ENCODE results near the gene DKK1.
"Not testable (repeated sequence)": the region's sequence is repeated elsewhere in the genome, so short reads cannot be mapped to it uniquely, and the experiment has no call there.

Gene DKK1

DNA sequence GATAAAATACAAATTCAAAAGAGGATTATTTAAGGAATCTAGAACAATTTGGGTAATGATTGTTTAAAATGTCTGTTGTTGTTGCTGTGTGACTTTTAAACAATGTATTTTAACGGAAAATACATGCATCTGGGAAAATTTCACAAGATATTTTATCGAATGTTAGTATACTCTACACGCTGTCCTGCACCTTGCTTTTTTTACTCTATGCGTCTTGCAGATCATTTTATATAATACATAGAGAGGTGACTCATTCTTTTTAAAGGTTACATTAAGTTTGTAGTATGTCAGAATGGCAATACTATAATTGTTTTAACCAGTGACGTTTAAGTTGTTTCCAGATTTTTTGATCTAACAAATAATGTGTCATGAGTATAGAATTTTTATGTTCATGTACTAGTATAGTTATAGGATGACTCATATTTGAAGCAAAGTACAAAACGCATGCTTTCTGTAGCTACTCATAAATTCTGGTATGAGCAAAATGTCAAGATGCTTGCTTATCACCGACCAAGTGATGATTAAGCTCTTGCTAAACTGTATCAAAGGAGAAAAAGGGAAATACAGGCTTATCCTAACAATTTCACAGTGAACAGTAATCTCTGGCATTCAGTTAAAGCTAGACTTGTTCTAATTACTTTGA lies 4.9 kb downstream of the DKK1 start:
- peak; percentile 82 to 96 for DNase-seq

DNA sequence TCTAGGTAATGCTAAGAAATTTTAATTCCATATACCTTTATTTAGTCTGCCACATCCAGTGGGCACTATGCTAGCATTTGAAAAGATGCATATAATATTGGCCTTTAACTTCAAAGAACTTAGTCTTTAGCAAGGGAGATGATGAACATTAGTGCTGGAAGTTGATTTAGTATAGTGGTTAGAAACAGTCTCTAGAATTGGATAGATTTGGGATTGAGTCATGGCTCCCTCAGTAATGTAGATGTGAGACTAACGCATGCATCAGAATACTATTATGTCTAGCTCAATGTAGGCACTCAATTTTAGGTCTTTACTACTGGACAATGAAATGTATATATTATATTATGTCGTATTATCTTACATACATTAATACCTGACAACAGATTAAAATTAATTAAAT lies 5.8 kb downstream of the DKK1 start:
- no peak for DNase-seq

DNA sequence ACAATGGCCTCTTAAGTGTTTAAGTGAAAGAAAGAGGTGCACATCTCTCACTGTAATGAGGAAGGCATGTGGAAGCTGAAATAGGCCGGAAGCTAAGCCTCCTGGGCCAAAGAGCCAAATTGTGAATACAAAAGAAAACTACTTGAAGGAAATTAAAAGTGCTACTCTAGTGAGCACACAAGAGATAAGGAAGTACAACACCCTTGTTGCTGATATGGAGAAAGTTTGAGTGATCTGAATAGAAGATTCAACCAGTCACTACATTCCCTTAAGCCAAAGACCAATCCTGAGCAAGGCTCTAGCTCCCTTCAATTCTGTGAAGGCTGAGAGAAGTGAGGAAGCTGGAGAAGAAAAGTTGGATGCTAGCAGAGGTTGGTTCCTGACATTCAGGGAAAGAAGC lies 8.2 kb downstream of the DKK1 start:
- DNase-seq: no peak

DNA sequence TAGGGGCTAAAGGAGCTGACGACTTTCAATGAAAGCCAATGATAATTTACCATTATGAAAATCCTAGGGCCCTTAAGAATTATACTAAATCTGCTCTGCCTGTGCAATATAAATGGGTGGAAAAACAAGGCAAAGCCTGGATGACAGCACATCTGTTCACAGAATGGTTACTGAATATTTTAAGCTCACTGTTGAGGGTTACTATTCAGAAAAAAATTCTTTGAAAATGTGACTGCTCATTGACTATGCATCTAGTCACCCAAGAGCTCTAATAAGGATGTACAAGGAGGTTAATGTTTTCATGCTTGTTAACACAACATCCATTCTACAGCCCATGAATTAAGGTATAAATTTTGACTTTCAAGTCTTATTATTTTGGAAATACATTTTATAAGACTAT lies 8.9 kb downstream of the DKK1 start:
- DNase-seq: no peak

DNA sequence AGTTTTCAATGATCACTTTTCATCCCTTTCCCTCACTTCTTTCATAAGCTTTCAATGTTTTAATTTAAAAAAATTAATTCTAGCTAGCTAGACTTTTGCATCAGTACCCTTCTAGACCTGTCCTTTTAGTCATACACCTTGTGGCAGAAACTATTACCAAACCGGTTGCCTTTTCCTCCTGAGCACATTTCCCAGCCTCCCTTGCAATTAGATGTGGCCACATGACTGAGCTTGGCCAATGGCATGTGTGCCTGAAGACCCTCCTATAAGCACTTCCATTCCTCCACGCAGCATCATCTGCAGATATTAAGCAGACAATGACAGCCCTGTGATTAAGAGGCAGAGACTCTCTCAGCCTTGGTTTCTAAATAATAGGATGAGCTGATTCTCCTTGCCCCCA lies 12.3 kb downstream of the DKK1 start:
- no peak for DNase-seq

DNA sequence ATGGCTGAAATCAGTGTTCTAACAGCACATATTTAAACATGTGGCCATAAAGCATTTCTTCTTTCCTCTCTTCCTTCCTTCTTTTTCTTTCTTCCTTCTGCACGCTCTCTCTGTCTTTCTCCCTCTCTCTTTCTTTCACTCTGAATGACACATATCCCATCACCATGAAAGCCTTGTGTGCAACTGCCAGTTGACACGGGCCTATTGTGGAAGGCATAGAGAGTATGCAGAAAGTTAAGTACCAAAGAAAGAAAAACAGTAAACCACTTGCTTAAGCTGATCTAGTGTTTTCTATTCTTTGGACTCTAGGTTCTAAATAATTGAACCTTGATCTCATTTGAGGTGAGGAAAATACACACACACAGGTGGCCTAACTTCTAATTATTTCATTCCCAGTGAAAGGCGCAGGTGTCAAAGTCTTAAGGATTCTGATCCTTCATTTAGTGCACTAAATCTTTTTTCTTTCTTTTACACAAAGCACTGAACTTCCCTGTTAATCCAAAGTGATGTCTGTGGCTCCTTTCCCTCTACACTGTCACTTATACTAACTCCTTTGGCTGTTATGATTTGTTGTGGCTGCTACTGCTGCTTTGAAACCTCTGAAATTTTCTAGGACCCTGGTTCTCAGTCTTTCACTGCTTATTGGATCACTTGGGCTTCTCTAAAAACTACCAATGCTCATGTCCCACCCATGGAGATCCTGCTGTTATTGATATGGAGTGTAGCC lies 17.7 kb downstream of the DKK1 start:
- DNase-seq: no peak

DNA sequence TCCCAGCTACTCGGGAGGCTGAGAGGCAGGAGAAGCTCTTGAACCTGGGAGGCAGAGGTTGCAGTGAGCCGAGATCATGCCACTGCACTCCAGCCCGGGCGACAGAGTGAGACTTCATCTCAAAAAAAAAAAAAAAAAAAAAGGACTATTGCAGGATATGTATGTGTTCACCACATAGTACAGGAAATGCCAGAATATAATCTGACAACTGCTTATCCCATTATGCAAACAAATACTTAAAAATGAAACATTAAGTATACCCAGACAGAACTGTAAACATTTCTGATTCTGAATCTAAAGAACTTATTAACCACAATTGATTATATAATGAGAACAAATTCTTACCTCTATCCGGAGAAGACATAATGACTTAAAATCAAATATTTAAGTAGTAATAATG lies 18.7 kb downstream of the DKK1 start:
- no peak for DNase-seq

DNA sequence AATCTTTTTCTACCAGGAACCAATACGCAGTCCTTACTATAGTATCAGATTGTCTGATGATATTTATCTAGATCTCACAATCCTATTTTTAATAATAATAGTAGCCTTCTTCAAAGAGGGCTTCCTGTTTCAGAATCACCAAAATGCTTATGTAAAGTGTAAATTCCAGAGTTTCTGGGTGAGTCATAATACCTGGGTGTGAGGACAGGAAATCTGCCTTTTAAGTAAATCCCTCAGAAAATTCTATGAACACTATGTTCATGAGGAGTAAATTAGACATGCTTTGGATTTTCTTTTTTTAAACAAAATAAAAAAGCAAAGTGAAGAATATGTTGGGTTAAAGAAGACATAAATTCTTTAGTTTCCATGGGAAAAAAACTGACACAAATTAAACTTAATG lies 20.5 kb downstream of the DKK1 start:
- no peak for DNase-seq

DNA sequence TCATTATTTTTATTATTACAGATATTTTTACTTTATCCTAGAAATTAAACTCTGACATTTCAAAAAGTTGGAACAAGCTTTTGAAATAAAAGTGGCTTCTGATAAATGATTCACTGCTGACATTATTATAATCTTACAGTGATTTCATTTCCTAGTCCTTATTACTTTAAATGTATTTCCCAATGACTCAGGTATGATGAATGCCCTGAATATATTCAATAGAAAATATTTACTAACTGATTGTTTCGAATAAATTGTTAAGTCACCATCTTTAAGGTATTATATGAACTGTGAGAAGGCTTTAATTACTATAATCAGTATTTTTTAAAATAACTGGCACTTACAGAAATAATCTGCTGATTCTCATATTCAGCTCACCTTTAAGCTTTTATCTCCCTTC lies 21.6 kb downstream of the DKK1 start:
- DNase-seq: no peak

DNA sequence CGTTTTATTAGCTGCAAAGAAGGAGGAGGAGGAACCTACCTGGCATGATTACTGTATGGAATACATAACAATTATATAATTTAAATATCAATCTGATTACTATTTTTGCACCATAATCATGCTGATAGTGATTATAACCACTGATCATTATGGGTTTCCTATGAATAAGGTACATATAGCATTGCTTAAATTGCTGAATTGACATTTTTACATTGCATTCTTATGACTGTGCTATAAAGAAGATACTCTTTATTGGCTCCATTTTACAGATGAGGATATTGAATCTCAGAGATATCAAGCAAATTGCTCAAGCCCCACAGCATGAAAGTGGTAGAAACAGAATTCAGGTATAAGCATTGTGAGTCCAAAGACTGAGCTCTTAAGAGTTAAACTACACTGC lies 23.1 kb downstream of the DKK1 start:
- no peak for DNase-seq

DNA sequence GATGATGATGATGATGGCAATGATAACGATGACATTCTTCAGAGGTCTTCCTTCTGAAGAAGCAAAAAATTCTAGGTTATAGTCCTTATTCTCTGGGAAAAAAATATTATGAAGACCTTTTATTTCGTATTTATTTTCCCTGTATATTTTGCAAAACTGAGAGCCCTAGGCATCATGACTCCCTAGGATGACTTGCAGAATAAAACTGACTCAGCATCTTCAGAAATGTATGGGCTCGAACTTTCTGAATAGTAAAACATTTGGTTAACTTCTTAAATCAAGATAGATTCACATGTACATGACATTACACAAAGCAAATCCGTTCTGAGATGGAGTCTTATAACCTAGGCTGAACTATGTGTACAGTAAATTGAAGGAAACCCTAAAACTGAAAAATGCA lies 29.4 kb downstream of the DKK1 start:
- DNase-seq: no peak

DNA sequence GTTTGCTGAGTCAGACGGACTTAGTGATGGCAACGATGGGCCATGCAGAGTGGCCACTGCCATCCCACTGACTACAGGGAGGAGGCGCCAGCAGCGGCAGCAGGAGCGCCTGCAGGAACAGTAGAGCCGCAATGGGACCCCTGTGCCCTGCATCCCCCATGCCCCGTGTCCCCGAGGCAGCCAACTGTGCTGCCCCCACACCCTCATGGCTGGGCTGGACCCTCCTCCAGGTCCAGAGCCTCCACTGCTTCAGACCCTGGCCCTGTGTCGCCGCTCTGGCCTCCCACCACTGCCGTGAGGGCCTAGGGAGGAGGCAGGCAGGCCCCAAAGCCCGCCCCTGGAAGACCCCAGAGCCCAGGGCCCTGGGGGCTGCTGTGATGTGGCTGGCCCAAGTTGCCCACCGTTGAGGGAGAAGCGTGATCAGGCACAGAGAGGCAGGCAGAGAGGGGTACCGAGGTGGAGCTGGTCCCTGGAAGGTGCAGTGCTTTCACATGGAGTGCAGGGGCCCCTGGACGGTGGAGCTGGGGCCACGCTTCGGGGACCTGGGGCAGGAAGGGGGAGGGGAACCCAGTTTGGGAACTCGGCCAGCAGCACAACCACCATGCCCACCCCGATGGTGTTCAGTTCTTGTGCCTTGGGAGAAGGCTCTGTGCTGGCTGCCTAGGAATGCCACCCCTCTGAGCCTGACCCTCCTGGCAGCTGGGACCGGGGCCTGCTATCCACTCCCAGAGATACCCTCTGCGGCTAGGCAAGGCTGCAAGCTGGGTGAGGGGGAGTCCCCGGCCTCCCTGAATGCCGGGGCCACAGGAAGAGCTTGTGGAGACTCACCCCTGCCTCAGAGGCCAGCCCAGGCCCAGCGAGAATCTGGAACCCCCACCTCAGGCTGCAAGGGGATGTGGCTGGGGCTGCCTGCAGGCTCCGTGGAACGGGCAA lies 32.6 kb downstream of the DKK1 start:
- no peak for DNase-seq

DNA sequence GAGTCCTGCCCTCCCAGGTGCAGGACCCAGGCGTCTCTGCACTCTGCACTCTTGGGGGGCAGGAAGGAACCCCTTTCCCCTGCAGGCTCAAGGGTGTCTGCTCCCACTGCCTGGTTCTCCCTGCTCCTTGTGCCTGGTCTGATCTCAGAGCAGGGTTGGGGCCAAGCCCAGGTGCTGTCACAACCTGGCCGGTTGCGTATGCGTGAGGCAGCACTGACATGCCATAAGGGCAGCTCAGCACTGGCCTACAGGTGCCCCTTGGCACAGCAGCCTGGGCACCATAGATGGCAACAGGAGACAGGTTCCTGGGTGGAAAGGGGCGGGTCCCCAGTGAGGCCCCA lies 33.2 kb downstream of the DKK1 start:
- no peak for DNase-seq

DNA sequence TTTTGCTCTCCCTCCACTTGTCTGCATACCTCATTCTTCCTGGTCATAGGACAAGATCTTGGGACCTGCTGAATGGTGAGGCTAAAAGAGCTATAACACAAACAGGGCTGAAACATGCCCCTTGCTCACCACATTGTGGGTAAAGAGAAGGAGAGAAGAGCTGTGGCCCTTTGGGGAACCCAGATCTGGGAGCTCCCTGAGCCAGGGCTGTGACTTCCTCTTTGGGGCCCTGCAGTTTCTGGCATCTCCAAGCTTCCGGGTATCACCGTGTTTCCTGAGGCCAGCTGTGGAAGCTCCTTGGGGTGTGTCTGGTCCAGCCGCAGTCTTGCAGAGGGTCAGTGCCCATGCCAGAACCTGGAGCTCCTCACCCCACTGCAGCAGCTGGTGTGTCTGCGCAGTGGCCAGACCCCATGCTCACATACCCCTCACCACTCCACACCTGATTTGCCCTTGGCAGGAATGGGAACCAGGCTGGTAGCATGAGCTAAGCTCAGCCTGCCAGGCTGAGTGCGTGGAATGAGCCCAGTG lies 34.0 kb downstream of the DKK1 start:
- DNase-seq: no peak

DNA sequence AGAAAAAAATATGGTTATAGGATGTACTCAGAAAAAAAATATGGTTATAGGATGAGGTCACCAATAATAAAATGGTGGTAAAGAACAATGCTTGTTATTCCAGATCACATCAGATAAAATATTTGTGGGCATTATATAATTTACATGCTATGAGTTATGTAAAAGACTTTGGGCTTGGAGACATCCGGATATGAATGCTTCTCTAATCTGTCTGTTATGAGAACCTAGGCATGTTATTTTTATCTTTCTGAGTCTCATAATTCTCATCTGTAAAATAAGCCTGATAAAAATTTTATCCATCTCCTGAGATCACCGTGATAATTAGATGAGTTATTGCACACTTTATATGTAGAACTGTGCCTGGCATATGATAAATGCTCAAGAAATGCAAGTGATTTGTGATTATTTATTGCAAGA lies 37.8 kb downstream of the DKK1 start:
- DNase-seq: no peak

DNA sequence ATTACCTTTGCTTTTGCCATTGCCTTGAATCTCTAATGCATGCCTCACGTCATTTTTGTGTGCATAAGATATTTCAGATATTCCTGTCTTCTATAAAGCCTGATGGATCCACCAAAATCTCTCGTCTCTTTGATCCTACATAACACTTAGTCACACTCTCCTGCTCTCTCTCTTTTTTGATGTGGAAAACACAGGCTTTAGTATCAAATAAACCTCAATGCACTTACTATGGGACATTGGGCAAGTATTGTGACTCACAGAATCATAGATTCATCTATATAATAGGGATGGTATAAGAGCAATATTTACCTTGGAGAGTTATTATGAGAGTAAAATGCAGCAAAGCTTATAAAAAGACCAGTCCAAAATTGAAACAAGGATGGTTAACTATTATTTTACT lies 39.1 kb downstream of the DKK1 start:
- no peak for DNase-seq

DNA sequence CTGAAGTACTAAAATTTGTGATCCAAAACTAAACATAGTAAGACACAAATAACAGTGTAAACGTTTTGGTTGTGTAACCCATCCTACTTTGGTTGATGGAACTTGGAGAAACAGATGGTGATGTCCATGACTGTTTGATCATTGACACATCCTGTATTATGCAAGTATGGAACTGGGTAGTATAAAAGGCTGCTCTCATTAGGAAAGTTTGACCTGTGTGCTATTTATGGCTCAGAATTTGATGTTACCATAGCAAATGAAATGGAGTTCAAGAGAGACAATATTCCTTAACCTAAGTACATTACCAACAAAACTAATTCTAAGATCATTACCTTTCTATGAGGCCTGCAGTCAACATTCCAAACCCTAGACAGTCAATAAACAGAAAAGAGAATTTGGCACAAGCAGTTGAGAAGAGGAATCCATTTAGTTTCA lies 39.9 kb downstream of the DKK1 start:
- DNase-seq: no peak

DNA sequence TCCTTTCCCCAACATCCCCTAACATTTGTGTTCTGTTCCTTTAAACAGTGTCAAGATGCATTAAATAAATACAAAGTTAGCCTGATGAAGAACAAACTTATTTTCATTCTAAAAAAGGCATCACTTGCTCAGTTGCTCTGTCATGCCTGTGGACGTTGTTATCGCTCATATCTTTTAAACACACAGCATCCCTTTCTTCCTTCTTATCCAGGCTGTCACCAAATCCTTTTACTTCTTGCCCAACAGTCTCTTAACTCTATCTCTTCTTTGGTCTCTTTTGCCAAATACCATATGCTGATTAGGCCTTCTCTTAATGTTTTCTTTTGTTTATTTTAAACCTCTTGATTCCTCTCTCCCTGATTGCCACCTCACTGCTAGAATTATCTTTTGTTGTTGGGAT lies 43.9 kb downstream of the DKK1 start:
- DNase-seq: no peak

DNA sequence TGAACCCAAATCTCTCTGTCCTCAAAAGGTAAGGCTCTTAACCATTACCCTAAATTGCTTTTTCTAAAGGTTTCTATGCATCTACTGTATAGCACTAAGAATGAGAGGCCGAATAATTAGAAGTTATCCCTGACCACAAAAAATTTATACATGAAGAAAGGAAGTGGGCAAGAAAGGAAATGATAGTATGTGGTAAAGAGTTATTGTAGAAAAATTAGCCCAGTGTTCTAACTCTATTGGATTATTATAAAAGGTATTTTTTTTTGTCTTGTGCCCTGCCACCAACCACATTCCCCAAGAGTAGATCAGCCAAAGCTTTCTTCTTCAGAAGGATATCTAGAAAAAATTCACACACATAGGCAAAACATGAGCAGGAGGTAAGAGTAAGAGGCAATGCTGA lies 45.4 kb downstream of the DKK1 start:
- no peak for DNase-seq

DNA sequence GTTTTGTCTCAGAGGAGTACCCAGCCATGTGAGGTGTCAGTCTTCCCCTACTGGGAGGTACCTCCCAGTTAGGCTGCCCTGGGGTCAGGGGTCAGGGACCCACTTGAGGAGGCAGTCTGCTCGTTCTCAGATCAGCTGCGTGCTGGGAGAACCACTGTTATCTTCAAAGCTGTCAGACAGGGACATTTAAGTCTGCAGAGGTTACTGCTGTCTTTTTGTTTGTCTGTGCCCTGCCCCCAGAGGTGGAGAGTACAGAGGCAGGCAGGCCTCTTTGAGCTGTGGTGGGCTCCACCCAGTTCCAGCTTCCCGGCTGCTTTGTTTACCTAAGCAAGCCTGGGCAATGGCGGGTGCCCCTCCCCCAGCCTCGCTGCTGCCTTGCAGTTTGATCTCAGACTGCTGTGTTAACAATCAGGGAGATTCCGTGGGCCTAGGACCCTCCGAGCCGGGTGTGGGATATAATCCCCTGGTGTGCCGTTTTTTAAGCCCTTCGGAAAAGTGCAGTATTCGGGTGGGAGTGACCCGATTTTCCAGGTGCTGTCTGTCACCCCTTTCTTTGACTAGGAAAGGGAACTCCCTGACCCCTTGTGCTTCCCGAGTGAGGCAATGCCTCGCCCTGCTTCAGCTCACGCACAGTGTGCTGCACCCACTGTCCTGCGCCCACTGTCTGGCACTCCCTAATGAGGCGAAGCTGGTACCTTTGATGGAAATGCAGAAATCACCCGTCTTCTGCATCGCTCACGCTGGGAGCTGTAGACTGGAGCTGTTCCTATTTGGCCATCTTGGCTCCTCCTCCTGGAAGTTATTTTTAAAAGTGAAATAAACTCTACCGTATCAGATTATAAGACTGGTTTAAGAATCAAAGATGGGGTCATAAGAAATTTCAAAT lies 51.7 kb downstream of the DKK1 start:
- not testable (repeated sequence) for DNase-seq
